Keratinocyte (primary cell): ENCODE data around the gene SNN. TPM values are rescaled to one million over a fixed set of nuclear protein-coding genes. Genes with fewer than 3 reads are reported as not detected.

Experiments
- DNase-seq: peaks from one replicate; pipeline ENCODE4 v3.0.0-alpha.2; 2011; ENCODE audit warnings: low read depth, missing footprints, low spot score
- FAIRE-seq: peaks from 2 replicates; lab custom pipeline; 2011; peaks lifted over from hg19 to GRCh38; lab: Jason Lieb, UNC
- H2AFZ ChIP-seq: 2 replicates; pipeline ENCODE4 v1.6.0; 2012; ENCODE audit warnings: low read length, control low read depth, inconsistent platforms; ENCODE audit not compliant: control insufficient read depth
- H3K27ac ChIP-seq: 2 replicates; pipeline ENCODE4 v1.5.1; 2011; ENCODE audit warnings: low read length; ENCODE audit not compliant: control insufficient read depth, insufficient read depth
- H3K27me3 ChIP-seq: 3 replicates; pipeline ENCODE4 v1.6.0; 2011; ENCODE audit warnings: low read length; ENCODE audit not compliant: control insufficient read depth, insufficient read depth; ENCODE audit errors: extremely low read depth
- H3K36me3 ChIP-seq, 2 experiments: 2 replicates in 1 of 2; 3 replicates in 1 of 2; pipeline ENCODE4 v1.5.1; 2011; ENCODE audit warnings: low read length in 2 of 2, mild to moderate bottlenecking in 1 of 2; ENCODE audit not compliant: control insufficient read depth in 2 of 2, insufficient read depth in 2 of 2; ENCODE audit errors: extremely low read depth in 1 of 2
- H3K4me1 ChIP-seq: 3 replicates; pipeline ENCODE4 v1.5.1; 2011; ENCODE audit warnings: low read length; ENCODE audit not compliant: control insufficient read depth, insufficient read depth; ENCODE audit errors: extremely low read depth
- H3K4me2 ChIP-seq: 3 replicates; pipeline ENCODE4 v1.6.0; 2011; ENCODE audit warnings: low read depth, low read length; ENCODE audit not compliant: control insufficient read depth, insufficient read depth; ENCODE audit errors: extremely low read depth
- H3K4me3 ChIP-seq, 3 experiments: fragments of 200-600 bp in 1 of 3; sonication (generic) in 1 of 3; 2 replicates in 2 of 3; 3 replicates in 1 of 3; pipeline ENCODE4 v1.5.1; 2011 to 2016; ENCODE audit warnings: low read length in 3 of 3, mild to moderate bottlenecking in 3 of 3, control low read depth in 2 of 3, inconsistent platforms in 1 of 3, low read depth in 1 of 3, mixed read lengths in 1 of 3, mixed run types in 1 of 3, moderate library complexity in 1 of 3; ENCODE audit not compliant: control insufficient read depth in 2 of 3, insufficient read depth in 2 of 3; ENCODE audit errors: extremely low read depth in 1 of 3
- H3K79me2 ChIP-seq: 2 replicates; pipeline ENCODE4 v1.6.0; 2012; ENCODE audit warnings: low read length; ENCODE audit not compliant: control insufficient read depth, insufficient read depth
- H3K9ac ChIP-seq: 3 replicates; pipeline ENCODE4 v1.6.0; 2011; ENCODE audit warnings: low read length; ENCODE audit not compliant: control insufficient read depth, insufficient read depth; ENCODE audit errors: extremely low read depth
- H3K9me1 ChIP-seq: 3 replicates; pipeline ENCODE4 v1.6.0; 2011; ENCODE audit warnings: low read length; ENCODE audit not compliant: control insufficient read depth, insufficient read depth; ENCODE audit errors: extremely low read depth
- H3K9me3 ChIP-seq: 2 replicates; pipeline ENCODE4 v1.5.1; 2012; ENCODE audit warnings: low read depth, low read length; ENCODE audit not compliant: control insufficient read depth
- H4K20me1 ChIP-seq: 3 replicates; pipeline ENCODE4 v1.6.0; 2011; ENCODE audit warnings: low read length; ENCODE audit not compliant: control insufficient read depth, insufficient read depth; ENCODE audit errors: extremely low read depth
- EZH2 ChIP-seq: IDR thresholded peaks from one replicate; pipeline ENCODE4 v1.6.1; 2012; ENCODE audit warnings: inconsistent platforms, mild to moderate bottlenecking, low read length, moderate library complexity
- dilution Hi-C: fragments of 300-500 bp; cut with MboI; formaldehyde crosslinking; loops from one replicate; pipeline ENCODE4 v1.7.0; 2020; ENCODE audit warnings: low sequenced_read_pairs; ENCODE audit not compliant: extremely low pct_ligation_motif_present
- polyA plus RNA-seq, 5 experiments: library from polyadenylated mRNA; depleted of rRNA in 3 of 5; stranded (reverse) in 3 of 5; stranded (forward) in 1 of 5; unstranded in 1 of 5; fragments of >200 nt; gene quantifications; 1 replicate in 1 of 5; 2 replicates in 3 of 5; 3 replicates in 1 of 5; pipeline versions ENCODE4 v1.2.1 to v1.2.3, GENCODE V29; 2011 to 2012; ENCODE audit warnings: missing spikeins in 2 of 5, low read depth in 1 of 5, low replicate concordance in 1 of 5
- TF ChIP-seq, protein P1 (sequence below), 3 experiments: IDR thresholded peaks in 1 of 3; conservative IDR thresholded peaks in 1 of 3; optimal IDR thresholded peaks in 1 of 3; 2 replicates in 2 of 3; 3 replicates in 1 of 3; pipeline versions ENCODE3 to v1.5.1; 2011; ENCODE audit warnings: low read length in 3 of 3, mild to moderate bottlenecking in 3 of 3, moderate library complexity in 2 of 3, control low read depth in 1 of 3, inconsistent platforms in 1 of 3; ENCODE audit not compliant: insufficient read depth in 2 of 3; ENCODE audit errors: extremely low read depth in 1 of 3

SNN gene
- polyA plus RNA-seq, 1 donor (not counting 4 experiments of a cell fraction or from before 2014, with no cell fraction given): 15.9 TPM

DNA sequence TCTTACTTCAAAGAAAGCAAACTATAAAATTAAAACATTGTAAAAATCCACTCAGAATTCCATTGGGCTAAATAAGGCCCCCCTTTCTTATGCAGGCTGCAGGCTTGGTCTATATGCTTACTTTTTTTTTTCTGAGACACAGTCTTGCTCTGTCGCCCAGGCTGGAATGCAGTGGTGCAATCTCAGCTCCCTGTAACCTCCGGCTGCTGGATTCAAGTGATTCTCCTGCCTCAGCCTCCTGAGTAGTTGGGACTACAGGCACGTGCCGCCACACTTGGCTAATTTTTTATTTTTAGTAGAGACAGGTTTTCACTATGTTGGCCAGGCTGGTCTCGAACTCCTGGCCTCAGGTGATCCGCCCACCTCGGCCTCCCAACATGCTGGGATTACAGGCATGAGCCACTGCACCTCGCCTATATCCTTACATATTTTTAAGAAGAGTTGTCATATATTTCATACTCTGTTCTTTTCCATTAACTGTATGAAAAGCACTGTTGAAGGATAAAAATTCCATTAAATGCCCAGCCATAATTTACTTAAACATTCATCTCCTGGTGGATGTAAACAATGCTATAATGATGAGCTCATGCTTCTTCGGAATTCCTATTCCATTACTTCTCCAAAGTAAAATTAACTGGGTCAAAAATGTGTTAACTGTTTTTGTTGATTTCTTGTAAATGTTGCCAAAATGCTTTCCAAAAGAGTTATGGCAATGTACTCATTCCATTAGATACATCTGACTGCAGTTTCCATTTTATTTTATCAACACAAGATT is 17.8 kb downstream of the SNN start:
- no peaks in the 10 kb centered on the region for H3K9me1 ChIP-seq
- H3K27ac ChIP-seq: no peak overlapping the region
- FAIRE-seq (no peak), DNase-seq (no peak)
- H2AFZ ChIP-seq: no peak overlapping the region
- H3K4me2 ChIP-seq: no peak overlapping the region
- no peaks in the 10 kb centered on the region for H3K27me3 ChIP-seq
- peaks cover 9% of the 10 kb centered on the region for H3K79me2 ChIP-seq
- no peak overlapping the region for H3K9ac ChIP-seq
- dilution Hi-C loops: no loop called here
- peaks cover 19% of the 10 kb centered on the region for H3K4me1 ChIP-seq
- no peak for TF ChIP-seq EZH2
- TF ChIP-seq, protein P1, sequence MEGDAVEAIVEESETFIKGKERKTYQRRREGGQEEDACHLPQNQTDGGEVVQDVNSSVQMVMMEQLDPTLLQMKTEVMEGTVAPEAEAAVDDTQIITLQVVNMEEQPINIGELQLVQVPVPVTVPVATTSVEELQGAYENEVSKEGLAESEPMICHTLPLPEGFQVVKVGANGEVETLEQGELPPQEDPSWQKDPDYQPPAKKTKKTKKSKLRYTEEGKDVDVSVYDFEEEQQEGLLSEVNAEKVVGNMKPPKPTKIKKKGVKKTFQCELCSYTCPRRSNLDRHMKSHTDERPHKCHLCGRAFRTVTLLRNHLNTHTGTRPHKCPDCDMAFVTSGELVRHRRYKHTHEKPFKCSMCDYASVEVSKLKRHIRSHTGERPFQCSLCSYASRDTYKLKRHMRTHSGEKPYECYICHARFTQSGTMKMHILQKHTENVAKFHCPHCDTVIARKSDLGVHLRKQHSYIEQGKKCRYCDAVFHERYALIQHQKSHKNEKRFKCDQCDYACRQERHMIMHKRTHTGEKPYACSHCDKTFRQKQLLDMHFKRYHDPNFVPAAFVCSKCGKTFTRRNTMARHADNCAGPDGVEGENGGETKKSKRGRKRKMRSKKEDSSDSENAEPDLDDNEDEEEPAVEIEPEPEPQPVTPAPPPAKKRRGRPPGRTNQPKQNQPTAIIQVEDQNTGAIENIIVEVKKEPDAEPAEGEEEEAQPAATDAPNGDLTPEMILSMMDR (optimal IDR thresholded peaks at IDR 0.05 in 1 of 3, IDR thresholded peaks at IDR 0.05 in 1 of 3, conservative IDR thresholded peaks at IDR 0.05 in 1 of 3; ENCODE audit: extremely low read depth in 1 of 3, insufficient read depth in 2 of 3, low read length in 3 of 3): no peak
- H4K20me1 ChIP-seq: peaks cover 10% of the 10 kb centered on the region
- peaks cover 28 to 52% of the 10 kb centered on the region in 2 experiments for H3K36me3 ChIP-seq
- no peak overlapping the region for H3K4me3 ChIP-seq
- H3K9me3 ChIP-seq: no peaks in the 10 kb centered on the region

DNA sequence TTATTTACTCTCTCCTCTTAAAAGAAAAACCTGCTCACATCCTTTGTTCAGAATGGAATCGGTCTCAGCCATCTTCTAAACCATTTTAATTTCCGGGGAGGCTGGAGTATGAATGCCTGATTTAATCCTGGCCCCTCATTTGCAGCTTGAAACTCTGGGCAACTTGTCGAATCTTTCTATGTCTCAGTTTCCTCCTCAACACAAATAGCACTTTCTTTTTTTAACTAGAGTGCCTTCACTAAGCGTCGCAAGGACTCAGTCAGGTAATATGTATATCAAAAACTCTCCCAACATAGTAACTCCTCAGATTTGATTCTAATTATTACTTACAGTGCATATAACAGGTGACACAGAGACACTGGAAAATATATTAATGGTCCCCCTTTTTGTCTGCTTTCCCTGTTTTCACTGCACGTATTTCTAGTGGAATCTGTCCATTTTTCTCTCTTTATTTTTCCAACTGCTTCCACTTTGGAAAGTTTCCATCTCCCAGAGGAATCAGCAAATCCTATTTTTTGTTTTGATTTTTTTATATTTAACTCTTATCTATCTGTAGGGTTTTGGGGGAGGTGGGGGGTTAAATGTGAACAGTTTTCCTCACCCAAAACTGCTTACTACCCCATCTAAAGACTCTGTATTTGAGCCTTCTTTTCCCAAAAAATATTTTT is 18.6 kb downstream of the SNN start:
- Histone ChIP-seq H3K9me1 (no peaks in the 10 kb centered on the region), H3K27ac (no peak overlapping the region), H3K9me3 (no peaks in the 10 kb centered on the region), H3K36me3 (peaks cover 31 to 52% of the 10 kb centered on the region in 2 experiments), H3K4me2 (no peak overlapping the region), H3K79me2 (peaks cover 1% of the 10 kb centered on the region), H4K20me1 (peaks cover 10% of the 10 kb centered on the region), H3K9ac (no peak overlapping the region), H3K4me1 (peaks cover 16% of the 10 kb centered on the region), H2AFZ (no peak overlapping the region), H3K4me3 (no peak overlapping the region), H3K27me3 (no peaks in the 10 kb centered on the region)
- dilution Hi-C loops: no loop called here
- DNase-seq: no peak
- no peak for FAIRE-seq
- TF ChIP-seq, protein P1 (optimal IDR thresholded peaks at IDR 0.05 in 1 of 3, IDR thresholded peaks at IDR 0.05 in 1 of 3, conservative IDR thresholded peaks at IDR 0.05 in 1 of 3; ENCODE audit: extremely low read depth in 1 of 3, insufficient read depth in 2 of 3, low read length in 3 of 3): no peak
- TF ChIP-seq EZH2: no peak
